ENCODE data around the gene PYGM.

PYGM gene

GRCh38 chr11:64759722-64760719, at the start of gene PYGM:
Gene PYGM (minus strand): TSS chr11:64759974. CDS start chr11:64759898, 76 bp downstream.
- peak; percentile 40 for DNase-seq

DNA sequence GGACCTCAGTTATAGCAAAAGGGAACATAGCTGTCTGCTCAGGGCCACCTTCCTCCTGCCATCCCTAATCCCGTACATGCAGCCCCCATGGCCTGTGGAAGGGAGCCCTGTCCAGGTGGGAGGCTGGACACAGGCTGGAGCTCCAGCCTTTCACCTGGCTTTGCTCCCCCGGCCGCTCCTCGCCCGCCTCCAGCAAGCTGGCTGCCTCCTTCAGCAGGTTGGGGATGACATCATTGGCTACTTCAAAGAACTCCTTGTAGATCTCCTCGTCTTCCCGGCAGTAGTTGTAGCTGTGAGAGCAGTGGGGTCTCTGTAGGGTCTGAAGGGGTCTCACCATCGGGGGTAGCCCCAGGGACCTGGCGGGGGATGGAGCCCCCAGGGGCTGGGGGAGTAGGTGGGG, 45.7 kb upstream of the PYGM start:
- no peak for DNase-seq

DNA sequence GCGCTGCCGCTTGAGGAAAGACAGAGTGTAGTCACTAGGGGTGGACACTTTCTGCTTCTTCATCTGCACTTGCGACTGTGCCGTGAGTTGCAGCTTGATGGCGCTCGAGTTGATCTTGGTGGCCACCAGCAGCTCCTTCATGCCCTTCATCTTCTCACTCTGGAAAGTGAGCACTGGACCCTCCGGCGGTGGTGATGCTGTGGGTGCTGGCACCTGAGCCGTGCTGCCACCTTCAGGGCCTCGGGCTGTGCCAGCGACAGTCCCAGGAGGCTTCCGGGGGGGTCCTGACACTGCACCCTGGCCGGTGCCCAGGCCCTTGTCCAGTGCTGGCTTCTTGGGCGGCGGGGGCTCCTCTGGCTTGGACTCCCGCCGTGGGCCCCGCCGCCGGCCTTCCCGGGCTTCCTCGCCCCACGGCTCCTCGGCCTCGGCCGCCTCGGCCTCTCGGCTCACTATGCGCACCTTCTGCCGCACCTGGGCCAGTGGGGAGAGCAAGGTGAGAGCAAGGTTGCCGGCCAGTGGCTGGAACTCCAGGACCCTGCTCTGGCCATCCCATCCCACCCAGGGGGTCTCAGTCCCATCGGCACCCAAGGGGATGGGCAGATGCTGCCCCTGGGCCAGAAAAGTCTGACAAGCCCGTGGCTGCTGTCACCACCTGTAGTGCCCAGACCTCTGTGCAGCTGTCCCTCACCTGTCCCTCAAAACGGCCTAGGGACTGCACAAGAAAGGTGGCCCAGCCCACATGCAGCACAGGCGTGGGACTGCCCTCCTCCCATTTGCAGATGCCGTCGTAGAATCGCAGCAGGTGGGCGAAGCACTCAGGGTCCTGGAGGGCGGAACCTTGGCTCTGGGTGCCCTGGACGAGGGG, 44.8 kb upstream of the PYGM start:
- no peak for DNase-seq

DNA sequence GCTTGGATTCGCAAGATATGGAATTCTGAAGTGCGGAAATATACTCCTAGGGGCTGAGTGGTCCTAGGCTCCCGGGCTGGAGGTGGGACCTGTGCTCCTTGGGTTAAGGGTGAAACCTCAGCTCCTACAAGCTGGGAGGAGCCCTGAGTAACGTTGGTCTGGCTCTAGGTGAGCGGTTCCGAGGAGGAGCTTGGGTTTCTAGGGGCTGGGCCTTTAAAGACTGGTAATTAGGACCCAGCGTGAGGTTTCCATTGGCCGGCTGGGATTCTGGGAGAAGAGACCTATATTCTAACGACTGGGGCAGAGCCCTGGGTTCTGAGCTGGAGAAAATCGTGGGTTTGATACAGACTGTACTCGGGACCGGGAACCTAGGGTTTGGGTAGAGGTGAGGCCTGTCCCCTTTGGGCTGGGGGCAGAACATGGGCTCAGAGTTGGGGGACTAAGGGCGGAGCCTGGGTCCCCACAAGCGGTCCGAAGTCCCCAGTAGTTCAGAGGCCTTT, 44.1 kb upstream of the PYGM start:
- DNase-seq = no peak

- peak; percentile 88 for DNase-seq
Measured at GRCh38 chr11:64803158-64803845, 43.5 kb upstream of the PYGM start, which contains the start of gene MAP4K2. Gene MAP4K2 (minus strand): TSS chr11:64803214. CDS start chr11:64803149, 65 bp downstream.

DNA sequence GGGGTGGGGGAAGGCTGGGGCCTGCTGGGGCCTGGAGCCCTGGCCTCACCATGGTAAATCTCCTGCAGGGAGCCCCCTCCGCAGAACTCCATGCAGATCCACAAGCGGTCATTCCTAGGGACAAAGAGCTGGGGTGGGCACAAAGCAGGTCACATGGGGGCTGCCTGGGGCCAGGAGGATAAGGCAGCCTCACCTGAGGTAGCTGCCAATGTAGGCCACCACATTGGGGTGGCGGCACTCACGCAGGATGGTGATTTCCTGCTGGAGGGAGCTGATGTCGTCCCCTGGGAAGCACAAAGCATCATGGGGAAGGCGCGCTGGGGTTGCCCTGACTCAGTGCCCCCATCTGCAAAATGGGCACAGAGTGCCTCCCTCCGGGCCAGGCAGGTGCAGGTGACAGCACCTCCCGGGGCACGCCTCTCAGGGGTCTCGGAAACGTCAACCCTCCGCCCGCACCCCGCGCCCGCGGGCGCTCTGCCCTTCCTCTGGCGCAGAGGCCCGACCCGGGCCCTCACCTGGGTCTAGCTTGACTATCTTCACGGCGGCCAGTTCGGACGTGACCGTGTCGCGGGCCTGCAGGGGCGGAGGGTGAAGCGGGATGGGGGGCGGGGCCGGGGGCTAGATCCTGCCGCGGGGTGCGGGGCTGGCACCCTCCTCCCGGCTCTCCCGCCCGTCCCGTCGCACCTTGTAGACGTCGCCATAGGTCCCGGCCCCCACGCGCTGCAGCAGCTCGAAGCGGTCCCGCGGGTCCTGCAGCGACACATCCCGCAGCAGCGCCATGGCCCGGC, 42.8 kb upstream of the PYGM start:
- peak; percentile 56 for DNase-seq

GRCh38 chr11:64801561-64802369, 42.0 kb upstream of the PYGM start:
- peak; percentile 13 for DNase-seq

DNA sequence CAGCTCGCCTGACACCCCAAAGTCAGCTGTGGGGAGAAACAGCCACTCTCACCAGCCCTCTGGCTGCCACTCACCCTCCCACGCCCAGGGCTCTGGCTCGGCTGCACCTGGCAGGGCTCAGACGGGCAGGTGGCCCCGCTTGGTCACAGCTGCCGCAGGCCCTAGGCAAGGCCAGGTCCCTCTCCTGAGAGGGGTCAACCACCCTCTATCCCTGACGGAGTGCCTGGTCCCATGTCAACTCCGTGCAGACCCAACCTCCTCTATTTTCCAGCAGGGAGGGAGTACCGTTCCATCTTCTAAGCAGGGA, 41.3 kb upstream of the PYGM start:
- DNase-seq = no peak

DNA sequence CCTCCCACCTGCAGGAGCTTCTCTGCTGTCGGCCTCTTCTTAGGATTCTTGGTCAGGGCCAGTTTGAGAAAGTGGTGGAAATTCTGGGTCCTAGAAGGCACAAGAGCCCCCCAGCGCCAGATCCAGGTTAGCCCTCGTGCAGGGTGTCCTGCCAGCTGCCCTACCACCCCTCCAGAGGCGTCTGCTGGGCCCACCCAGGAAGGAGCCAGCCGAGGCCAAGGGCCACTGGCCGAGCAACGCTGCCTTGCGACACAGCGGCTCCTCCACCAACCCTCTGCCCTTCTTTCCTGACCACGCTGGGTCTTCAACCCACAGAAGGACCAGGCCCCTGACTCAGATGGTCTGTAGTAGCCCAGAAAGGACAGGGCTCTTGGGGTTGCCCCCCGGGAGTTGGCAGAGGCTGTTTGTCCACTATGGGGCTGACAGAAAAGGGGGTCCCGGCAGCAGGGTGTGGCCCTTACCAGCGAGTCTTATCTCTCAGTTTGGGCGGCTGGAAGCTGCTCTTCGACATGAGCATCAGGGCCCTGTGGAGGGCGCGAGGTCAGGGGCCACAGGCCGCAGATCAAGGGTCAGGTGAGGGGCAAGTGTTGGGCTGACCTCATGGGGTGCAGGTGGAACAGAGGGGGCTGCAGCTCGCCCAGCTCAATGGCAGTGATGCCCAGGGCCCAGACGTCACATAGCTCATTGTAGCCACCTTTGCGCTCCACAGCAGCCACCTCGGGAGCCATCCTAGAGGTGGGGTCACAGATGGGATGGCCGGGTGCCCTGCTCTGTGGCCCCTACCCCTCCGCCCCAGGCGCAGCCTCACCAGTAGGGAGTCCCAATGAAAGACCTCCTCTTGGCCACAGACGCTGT, 40.8 kb upstream of the PYGM start:
- no peak for DNase-seq

DNA sequence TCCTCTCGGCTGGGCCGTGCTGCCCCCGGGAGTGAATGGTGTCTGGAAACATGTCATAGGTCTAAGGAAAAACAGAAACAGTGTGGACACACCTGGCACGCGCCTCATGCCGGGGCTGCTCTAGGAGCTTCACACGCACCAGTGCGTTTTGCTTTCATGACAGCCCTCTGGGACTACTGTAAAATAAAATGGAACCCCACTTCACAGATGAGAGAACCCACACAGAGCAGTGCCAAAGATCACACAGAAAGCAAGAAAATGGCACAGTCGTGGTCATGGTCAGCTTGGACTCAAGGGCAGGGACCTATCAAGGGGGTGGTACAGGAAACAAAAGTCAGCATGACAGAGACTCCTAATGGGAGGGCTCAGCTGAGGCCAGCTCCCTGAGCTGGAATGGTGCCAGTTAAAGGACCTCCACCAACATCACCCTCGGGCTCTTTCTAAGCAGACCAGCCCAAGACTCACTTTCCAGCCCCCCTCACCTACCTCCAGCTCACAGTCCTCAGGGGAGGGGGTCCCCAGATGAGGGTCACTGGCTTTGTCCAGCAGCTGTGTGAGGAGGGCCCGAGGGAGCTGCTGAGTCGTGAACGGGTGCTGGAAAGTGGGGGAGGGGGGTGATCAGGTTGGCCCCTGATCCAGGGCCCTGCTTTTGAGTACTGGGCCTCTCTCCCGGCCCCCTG, 40.0 kb upstream of the PYGM start:
- DNase-seq = no peak

- DNase-seq = no peak
Measured at GRCh38 chr11:64799256-64799622, 39.5 kb upstream of the PYGM start.

DNA sequence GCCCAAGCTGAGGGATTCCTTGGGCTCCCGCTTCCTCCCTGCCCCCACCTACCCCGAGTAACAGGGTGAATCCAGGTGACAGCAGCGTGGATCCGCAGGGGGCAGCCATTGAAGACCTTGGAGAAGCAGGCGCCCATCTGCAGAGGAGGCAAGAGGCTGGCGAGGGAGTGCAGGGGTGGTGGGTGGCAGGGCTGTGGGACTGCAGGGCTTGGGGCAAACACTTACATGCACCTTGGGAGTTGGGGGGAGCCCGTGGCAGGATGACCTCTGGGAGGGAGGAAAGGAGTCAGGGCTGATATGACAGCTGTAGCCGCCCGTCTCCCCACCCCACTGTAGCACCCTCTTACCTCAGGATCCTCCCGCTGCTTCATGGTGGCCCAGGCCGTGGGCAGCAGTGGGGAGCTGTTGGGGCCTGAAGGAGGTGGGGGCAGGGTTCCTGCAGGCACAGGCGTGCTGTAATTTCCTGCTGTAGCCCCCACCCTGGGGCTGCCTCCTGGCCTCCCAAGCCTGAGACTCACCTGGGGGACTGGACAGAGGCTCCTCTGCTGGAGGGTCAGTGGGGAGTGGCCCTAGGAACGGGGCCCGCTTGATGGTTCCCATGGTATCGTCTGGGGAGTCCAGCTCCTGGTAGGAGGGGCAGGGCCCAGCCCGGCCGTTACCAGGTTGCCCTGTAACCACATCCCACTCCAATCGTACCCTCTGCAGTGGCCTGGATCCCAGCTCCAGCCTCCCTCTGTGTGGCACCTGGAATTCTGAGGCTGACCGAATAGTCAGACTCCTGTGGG, 37.2 kb upstream of the PYGM start:
- DNase-seq = no peak

GRCh38 chr11:64796047-64796756, 36.4 kb upstream of the PYGM start:
- no peak for DNase-seq

- DNase-seq = no peak
Measured at GRCh38 chr11:64794526-64794925, 34.8 kb upstream of the PYGM start.

DNA sequence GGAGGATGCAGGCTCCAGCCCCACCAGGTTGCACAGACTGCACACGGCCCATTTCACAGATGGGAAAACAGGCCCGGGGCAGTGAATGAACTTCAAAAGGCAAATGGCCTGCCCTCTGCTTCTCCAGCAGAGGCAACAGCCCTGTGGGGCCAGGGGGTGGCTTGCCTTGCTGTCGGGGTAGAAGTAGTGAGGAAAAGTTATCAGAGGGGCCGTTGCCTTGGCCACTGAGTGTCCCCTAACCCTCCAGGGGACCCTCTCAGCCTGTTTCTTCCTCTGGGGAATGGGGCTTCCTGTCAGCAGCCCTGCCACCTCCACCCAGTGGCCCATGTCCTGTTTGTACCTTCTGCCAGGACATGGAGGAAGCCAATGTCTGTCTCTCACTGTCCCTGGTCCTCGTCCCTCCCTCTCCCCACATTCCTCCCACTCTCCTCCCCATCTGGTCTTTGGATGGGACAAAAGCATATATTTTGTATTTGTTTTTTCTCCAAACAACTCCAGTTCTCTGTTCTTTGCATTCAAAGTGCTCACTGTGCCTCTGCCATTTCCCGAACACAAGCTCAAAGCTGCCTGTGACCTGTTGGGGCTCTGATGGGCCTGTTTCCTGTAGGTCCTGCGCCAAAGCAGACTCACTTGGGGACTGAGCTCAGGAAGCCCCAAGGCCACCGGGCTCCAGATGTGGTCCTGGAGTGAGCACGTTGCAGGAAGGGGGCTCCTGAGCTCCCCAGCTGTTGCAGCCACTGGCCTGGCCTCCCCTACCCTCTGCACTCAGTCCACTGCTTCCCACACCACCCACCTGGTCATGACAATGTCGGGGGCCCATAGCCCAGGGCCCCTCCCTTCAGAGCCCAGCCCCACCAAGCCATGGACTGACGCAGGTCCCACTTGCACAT, 33.7 kb upstream of the PYGM start:
- DNase-seq = no peak

GRCh38 chr11:64792482-64792881, 32.7 kb upstream of the PYGM start:
- no peak for DNase-seq

DNA sequence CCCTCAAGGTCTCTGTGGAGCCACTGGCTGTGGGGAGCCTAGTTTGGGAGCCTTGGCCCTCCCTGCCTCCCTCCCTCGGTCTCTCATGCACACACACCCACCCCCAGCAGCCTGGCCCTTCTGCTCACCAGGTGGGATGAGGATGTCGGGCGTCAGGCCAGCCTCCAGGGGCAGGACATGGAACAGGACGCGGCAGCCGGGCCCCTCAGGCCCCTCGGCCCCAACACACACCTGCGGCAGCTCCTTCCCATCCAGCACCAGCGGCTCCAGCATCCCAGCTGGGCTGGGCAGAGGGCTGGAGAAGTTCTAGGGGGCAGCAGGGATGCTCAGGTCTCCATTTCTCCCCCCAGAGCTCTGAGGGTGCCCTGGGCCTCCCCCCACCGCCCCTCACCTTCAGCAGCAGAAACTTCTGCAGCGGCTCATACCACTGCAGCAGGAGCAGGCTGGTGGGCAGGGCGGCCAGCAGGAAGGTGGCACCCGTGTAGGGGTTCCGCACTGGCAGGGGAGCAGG, 32.1 kb upstream of the PYGM start:
- DNase-seq = no peak

Data from CD4-positive, alpha-beta T cell treated with Interleukin-17A for 1 hour (primary cell).